ENCODE data around the gene STIMATE. TPM values are rescaled to one million over a fixed set of nuclear protein-coding genes. Genes with fewer than 3 reads are reported as not detected.

The STIMATE gene
- polyA plus RNA-seq, 3 donors: 8.9 to 49.9 (median 11.7) TPM

DNA sequence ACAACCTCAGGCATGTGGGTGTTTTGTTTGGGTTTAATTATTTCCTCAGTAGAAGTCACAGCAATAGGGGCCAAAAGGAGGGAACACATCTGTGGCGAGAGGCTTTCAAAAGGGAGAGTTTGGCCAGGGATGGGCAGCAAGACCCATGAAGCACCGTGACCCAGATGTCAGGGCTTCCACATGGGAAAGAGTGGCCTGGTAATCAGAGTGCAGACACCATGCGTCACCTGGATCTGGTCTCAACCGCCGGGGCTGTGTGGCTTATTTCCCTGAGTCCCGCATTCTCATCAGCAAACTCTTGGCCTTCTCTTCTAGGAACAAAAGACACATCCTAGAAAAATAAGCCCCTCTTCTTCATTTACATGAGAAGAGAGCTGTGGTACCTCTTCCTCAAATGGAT, 50.1 kb downstream of the STIMATE start:
- Mint-ChIP-seq H3K4me1 (peaks cover 39% of the 10 kb centered on the region), H3K4me3 (no peak overlapping the region), H3K9me3 (no peaks in the 10 kb centered on the region), H3K27ac (no peak overlapping the region), H3K36me3 (peaks cover 72 to 87% of the 10 kb centered on the region in 2 donors), H3K27me3 (ENCODE audit: low read depth in 3 of 3) (peaks cover 0 to 2% (median 0%) of the 10 kb centered on the region in 3 donors)
- Histone ChIP-seq H4K20me1 (ENCODE audit: insufficient read depth, low read length) (no peaks in the 10 kb centered on the region), H3K9ac (ENCODE audit: insufficient read depth, low read length, poor library complexity, severe bottlenecking) (no peak overlapping the region), H3K27ac (ENCODE audit: low read depth in 1 of 2, low read length in 2 of 2) (no peak overlapping the region), H3K4me1 (ENCODE audit: control insufficient read depth in 1 of 2, insufficient read depth in 2 of 2, low read length in 2 of 2) (peaks cover 32 to 35% of the 10 kb centered on the region in 2 donors), H3K27me3 (ENCODE audit: control insufficient read depth in 2 of 2, insufficient read depth in 2 of 2, low read length in 2 of 2) (no peaks in the 10 kb centered on the region), H3K4me3 (replicated peaks in 1 of 3; ENCODE audit: low read depth in 2 of 3, low read length in 3 of 3) (no peak overlapping the region), H3K9me3 (replicated peaks in 1 of 2; ENCODE audit: control insufficient read depth in 1 of 2, insufficient read depth in 1 of 2, low read length in 2 of 2) (no peaks in the 10 kb centered on the region), H3K79me2 (ENCODE audit: insufficient read depth, low read length) (no peaks in the 10 kb centered on the region), H3K36me3 (replicated peaks in 1 of 2; ENCODE audit: control insufficient read depth in 1 of 2, insufficient read depth in 2 of 2, low read length in 2 of 2) (peaks cover 59 to 82% of the 10 kb centered on the region in 2 donors), H3K4me2 (replicated peaks; ENCODE audit: extremely low read depth, low read length, poor library complexity, severe bottlenecking) (no peak overlapping the region), H2AFZ (ENCODE audit: insufficient read depth, low read depth, low read length, poor library complexity, severe bottlenecking) (no peak overlapping the region)
- TF ChIP-seq, protein P1, sequence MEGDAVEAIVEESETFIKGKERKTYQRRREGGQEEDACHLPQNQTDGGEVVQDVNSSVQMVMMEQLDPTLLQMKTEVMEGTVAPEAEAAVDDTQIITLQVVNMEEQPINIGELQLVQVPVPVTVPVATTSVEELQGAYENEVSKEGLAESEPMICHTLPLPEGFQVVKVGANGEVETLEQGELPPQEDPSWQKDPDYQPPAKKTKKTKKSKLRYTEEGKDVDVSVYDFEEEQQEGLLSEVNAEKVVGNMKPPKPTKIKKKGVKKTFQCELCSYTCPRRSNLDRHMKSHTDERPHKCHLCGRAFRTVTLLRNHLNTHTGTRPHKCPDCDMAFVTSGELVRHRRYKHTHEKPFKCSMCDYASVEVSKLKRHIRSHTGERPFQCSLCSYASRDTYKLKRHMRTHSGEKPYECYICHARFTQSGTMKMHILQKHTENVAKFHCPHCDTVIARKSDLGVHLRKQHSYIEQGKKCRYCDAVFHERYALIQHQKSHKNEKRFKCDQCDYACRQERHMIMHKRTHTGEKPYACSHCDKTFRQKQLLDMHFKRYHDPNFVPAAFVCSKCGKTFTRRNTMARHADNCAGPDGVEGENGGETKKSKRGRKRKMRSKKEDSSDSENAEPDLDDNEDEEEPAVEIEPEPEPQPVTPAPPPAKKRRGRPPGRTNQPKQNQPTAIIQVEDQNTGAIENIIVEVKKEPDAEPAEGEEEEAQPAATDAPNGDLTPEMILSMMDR (IDR thresholded peaks at IDR 0.05): no peak
- no peak for DNase-seq
- intact Hi-C loops (cut with micrococcal nuclease): loop anchor here in 1 of 2 donors (10.0 kb wide), 1 partner anchor 228 kb away; no protein-coding TSS in a partner anchor
- WGBS (ENCODE audit: insufficient coverage): 100% methylated on average over 5 of the region's 6 CpGs

DNA sequence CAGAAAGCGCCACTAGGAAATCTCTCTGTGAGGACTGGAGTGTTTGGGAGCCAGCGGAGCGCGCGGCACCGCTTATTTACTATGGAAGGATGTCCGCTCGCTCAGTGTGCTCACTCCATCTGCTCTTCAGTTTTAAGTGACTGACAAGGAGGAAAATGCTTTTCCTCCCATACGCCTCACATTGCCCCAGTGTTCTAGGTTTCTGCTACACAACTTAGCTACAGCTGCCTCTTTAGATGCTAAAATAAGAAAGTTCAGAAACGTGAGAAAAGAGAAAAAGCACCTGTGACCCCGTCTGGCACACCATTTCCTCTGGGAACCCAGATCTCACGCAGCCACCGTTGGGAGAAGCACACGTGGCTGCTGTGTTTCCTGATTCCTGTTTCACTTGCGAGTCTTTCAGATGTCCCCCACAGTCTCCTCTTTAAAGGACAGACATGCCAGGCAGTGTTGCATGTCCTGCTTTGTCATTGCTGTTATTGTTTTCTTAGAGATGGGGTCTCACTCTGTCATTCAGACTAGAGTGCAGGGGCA, 50.8 kb downstream of the STIMATE start:
- no peaks in the 10 kb centered on the region for H3K9me3 Mint-ChIP-seq
- H3K79me2 ChIP-seq (ENCODE audit: insufficient read depth, low read length): no peaks in the 10 kb centered on the region
- no peaks in the 10 kb centered on the region for H3K27me3 ChIP-seq (ENCODE audit: control insufficient read depth in 2 of 2, insufficient read depth in 2 of 2, low read length in 2 of 2)
- H3K4me1 Mint-ChIP-seq: peaks cover 39% of the 10 kb centered on the region
- H4K20me1 ChIP-seq (ENCODE audit: insufficient read depth, low read length): no peaks in the 10 kb centered on the region
- H2AFZ ChIP-seq (ENCODE audit: insufficient read depth, low read depth, low read length, poor library complexity, severe bottlenecking): no peak overlapping the region
- H3K4me3 ChIP-seq (replicated peaks in 1 of 3; ENCODE audit: low read depth in 2 of 3, low read length in 3 of 3): no peak overlapping the region
- whole genome bisulfite sequencing (ENCODE audit: insufficient coverage): 20% methylated on average over 5 of the region's 15 CpGs
- DNase-seq: no peak
- H3K4me2 ChIP-seq (replicated peaks; ENCODE audit: extremely low read depth, low read length, poor library complexity, severe bottlenecking): no peak overlapping the region
- peak overlapping the region in 1 of 7 donors; percentile 51 for H3K27ac Mint-ChIP-seq
- no peak overlapping the region for H3K9ac ChIP-seq (ENCODE audit: insufficient read depth, low read length, poor library complexity, severe bottlenecking)
- H3K4me1 ChIP-seq (ENCODE audit: control insufficient read depth in 1 of 2, insufficient read depth in 2 of 2, low read length in 2 of 2): peaks cover 33 to 36% of the 10 kb centered on the region in 2 donors
- TF ChIP-seq, protein P1 (IDR thresholded peaks at IDR 0.05): no peak
- peaks cover 0 to 2% (median 0%) of the 10 kb centered on the region in 3 donors for H3K27me3 Mint-ChIP-seq (ENCODE audit: low read depth in 3 of 3)
- peaks cover 73 to 87% of the 10 kb centered on the region in 2 donors for H3K36me3 Mint-ChIP-seq
- no peaks in the 10 kb centered on the region for H3K9me3 ChIP-seq (replicated peaks in 1 of 2; ENCODE audit: control insufficient read depth in 1 of 2, insufficient read depth in 1 of 2, low read length in 2 of 2)
- no peak overlapping the region for H3K27ac ChIP-seq (ENCODE audit: low read depth in 1 of 2, low read length in 2 of 2)
- H3K36me3 ChIP-seq (replicated peaks in 1 of 2; ENCODE audit: control insufficient read depth in 1 of 2, insufficient read depth in 2 of 2, low read length in 2 of 2): peaks cover 59 to 82% of the 10 kb centered on the region in 2 donors
- H3K4me3 Mint-ChIP-seq: no peak overlapping the region
- intact Hi-C loops (cut with micrococcal nuclease): loop anchor here in 1 of 2 donors (10.0 kb wide), 1 partner anchor 228 kb away; no protein-coding TSS in a partner anchor
